B cell (primary cell): ENCODE results near the gene TPCN2. TPM values are rescaled to one million over a fixed set of nuclear protein-coding genes. Genes with fewer than 3 reads are reported as not detected.

Experiments used
- ATAC-seq: fragments of 200-7000 bp; cut with Tn5 transposase; one replicate; pipeline ENCODE4 v1.10.0; 2021; ENCODE audit warnings: low read depth, mild to moderate bottlenecking, moderate number of reproducible peaks, moderate library complexity
- CTCF ChIA-PET: fragments of 350-600 bp; sonication (Branson Sonifier 250); formaldehyde crosslinking; loops from one replicate; lab custom pipeline; 2021; ENCODE audit warnings: antibody characterized with exemption, inconsistent platforms; lab: Charles Lee
- POLR2A ChIA-PET: fragments of 350-600 bp; sonication (Branson Sonifier 250); formaldehyde crosslinking; loops from one replicate; lab custom pipeline; 2021; ENCODE audit warnings: antibody characterized with exemption; lab: Charles Lee
- DNase-seq: peaks from one replicate; pipeline ENCODE4 v3.0.0; 2013
- H2AFZ ChIP-seq: 2 replicates; pipeline ENCODE4 v1.6.1; 2012; ENCODE audit warnings: mild to moderate bottlenecking, low read depth, low read length; ENCODE audit not compliant: insufficient read depth, poor library complexity, severe bottlenecking
- H3K27ac ChIP-seq, 2 donors: 1 replicate in 1 of 2; 2 replicates in 1 of 2; pipeline ENCODE4 v1.5.1; 2012 to 2013; ENCODE audit warnings: low read length in 2 of 2, mild to moderate bottlenecking in 2 of 2, moderate library complexity in 1 of 2
- H3K27me3 ChIP-seq, 4 experiments: fragments of 200-600 bp in 1 of 4; sonication (generic) in 1 of 4; replicated peaks in 1 of 4; 1 replicate in 2 of 4; 2 replicates in 2 of 4; pipeline versions ENCODE4 v1.6.1 to v1.7.0; 2013 to 2016; ENCODE audit warnings: low read length in 3 of 4, mild to moderate bottlenecking in 2 of 4, mixed read lengths in 1 of 4, moderate library complexity in 1 of 4; ENCODE audit not compliant: insufficient read depth in 4 of 4, control insufficient read depth in 3 of 4; ENCODE audit errors: control extremely low read depth in 1 of 4
- H3K36me3 ChIP-seq, 2 experiments: replicated peaks in 1 of 2; 1 replicate in 1 of 2; 2 replicates in 1 of 2; pipeline versions ENCODE4 v1.6.1 to v1.7.1; 2013; ENCODE audit warnings: low read length in 1 of 2; ENCODE audit not compliant: insufficient read depth in 2 of 2, control insufficient read depth in 1 of 2; ENCODE audit errors: control extremely low read depth in 1 of 2, extremely low read depth in 1 of 2
- H3K4me1 ChIP-seq, 2 donors: fragments of 200-600 bp in 1 of 2; sonication (generic) in 1 of 2; 1 replicate in 1 of 2; 2 replicates in 1 of 2; pipeline versions ENCODE4 v1.5.1 to v1.6.1; 2013 to 2017; ENCODE audit warnings: low read length in 2 of 2; ENCODE audit not compliant: control insufficient read depth in 2 of 2, insufficient read depth in 2 of 2
- H3K4me2 ChIP-seq: replicated peaks from 2 replicates; pipeline ENCODE3; 2012; ENCODE audit warnings: mild to moderate bottlenecking, low read depth, low read length; ENCODE audit not compliant: poor library complexity, severe bottlenecking
- H3K4me3 ChIP-seq, 5 experiments: fragments of 200-600 bp in 1 of 5; sonication (generic) in 1 of 5; 1 replicate in 3 of 5; 2 replicates in 2 of 5; pipeline versions ENCODE4 v1.5.1 to v1.7.0; 2011 to 2016; ENCODE audit warnings: low read length in 4 of 5, mild to moderate bottlenecking in 4 of 5, low read depth in 2 of 5, control low read depth in 1 of 5, moderate library complexity in 1 of 5; ENCODE audit not compliant: insufficient read depth in 1 of 5; ENCODE audit errors: control extremely low read depth in 1 of 5, extremely low read depth in 1 of 5
- H3K79me2 ChIP-seq: fragments of 200-600 bp; sonication (generic); one replicate; pipeline ENCODE4 v1.6.0; 2016; ENCODE audit warnings: low read length; ENCODE audit not compliant: control insufficient read depth, insufficient read depth
- H3K9ac ChIP-seq: fragments of 200-600 bp; sonication (generic); 2 replicates; pipeline ENCODE4 v1.6.1; 2017; ENCODE audit warnings: mild to moderate bottlenecking, low read length, moderate library complexity
- H3K9me3 ChIP-seq, 3 donors: one replicate each; pipeline versions ENCODE4 v1.6.1 to v1.7.1; 2013; ENCODE audit warnings: low read length in 2 of 3; ENCODE audit not compliant: control insufficient read depth in 2 of 3, insufficient read depth in 1 of 3; ENCODE audit errors: control extremely low read depth in 1 of 3
- H4K20me1 ChIP-seq: 2 replicates; pipeline ENCODE4 v1.6.0; 2012; ENCODE audit warnings: mild to moderate bottlenecking, low read length; ENCODE audit not compliant: insufficient read depth, control insufficient read depth, poor library complexity, severe bottlenecking
- H3K27ac Mint-ChIP-seq: one replicate; pipeline ENCODE4 v1.8.0; 2021; ENCODE audit warnings: mixed read lengths
- H3K27me3 Mint-ChIP-seq: one replicate; pipeline ENCODE4 v1.8.0; 2021; ENCODE audit warnings: mixed read lengths
- H3K4me1 Mint-ChIP-seq: one replicate; pipeline ENCODE4 v1.8.0; 2021; ENCODE audit warnings: mixed read lengths
- H3K4me3 Mint-ChIP-seq: one replicate; pipeline ENCODE4 v1.8.0; 2021; ENCODE audit warnings: mixed read lengths
- H3K9me3 Mint-ChIP-seq: one replicate; pipeline ENCODE4 v1.8.0; 2022; ENCODE audit warnings: mixed read lengths; ENCODE audit not compliant: insufficient read depth
- CTCF ChIP-seq: fragments of 200-600 bp; IDR thresholded peaks from one replicate; pipeline ENCODE4 v1.8.0; 2022; ENCODE audit warnings: antibody characterized with exemption, mild to moderate bottlenecking
- EZH2 ChIP-seq: IDR thresholded peaks from 2 replicates; pipeline ENCODE4 v1.6.1; 2012; ENCODE audit warnings: borderline replicate concordance, low read depth, mild to moderate bottlenecking, moderate library complexity, low read length; ENCODE audit not compliant: insufficient read depth, poor library complexity, severe bottlenecking
- WGBS: methylation state at CpG from one replicate; pipeline ENCODE4 v1.1.5; 2013; ENCODE audit warnings: missing lambda C conversion rate; ENCODE audit not compliant: insufficient coverage; 5-methylcytosine and 5-hydroxymethylcytosine counted together
- intact Hi-C: fragments of 100-400 bp; cut with micrococcal nuclease; formaldehyde crosslinking; loops from one replicate; pipeline ENCODE4 v1.10.0; 2022
- polyA plus RNA-seq: library from polyadenylated mRNA; depleted of rRNA; stranded (reverse); fragments of >200 nt; gene quantifications from 2 replicates; pipeline ENCODE4 v1.2.3, GENCODE V29; 2012
- total RNA-seq, 2 donors: library from RNA; stranded (reverse); fragments of 120-200 nt in 1 of 2; gene quantifications; 1 replicate in 1 of 2; 2 replicates in 1 of 2; pipeline versions ENCODE4 v1.2.3 to v1.2.4, GENCODE V29; 2013 to 2022

TPCN2 gene
- total and polyA plus RNA-seq, 2 donors (not counting 1 experiment from before 2014, with no cell fraction given), result 16.8 to 71.4 TPM

- WGBS, result 90% methylated on average over 20 of the region's 23 CpGs
- intact Hi-C loops, result no loop called here
- CTCF ChIA-PET, result no interaction called here
These were observed 10.0 kb downstream of the TPCN2 start for GRCh38 chr11:69058511-69059270.

More at GRCh38 chr11:69058511-69059270, 10.0 kb downstream of the TPCN2 start:
- Histone ChIP-seq H4K20me1 (peaks cover 69% of the 10 kb centered on the region), H3K27ac (no peak overlapping the region), H3K4me1 (peaks cover 24 to 35% of the 10 kb centered on the region in 2 donors), H3K9ac (no peak overlapping the region), H3K27me3 (no peaks in the 10 kb centered on the region), H3K79me2 (peaks cover 59% of the 10 kb centered on the region), H3K9me3 (no peaks in the 10 kb centered on the region), H3K36me3 (peaks cover 2 to 40% of the 10 kb centered on the region in 2 experiments), H3K4me2 (no peak overlapping the region), H3K4me3 (no peak overlapping the region), H2AFZ (no peak overlapping the region)
- ATAC-seq (no peak), DNase-seq (no peak)
- H3K9me3 Mint-ChIP-seq, result no peaks in the 10 kb centered on the region
- H3K4me1 Mint-ChIP-seq, result peaks cover 26% of the 10 kb centered on the region
- H3K27me3 Mint-ChIP-seq, result no peaks in the 10 kb centered on the region
- no peak overlapping the region for H3K4me3 Mint-ChIP-seq
- POLR2A ChIA-PET, result no interaction called here
- no peak for TF ChIP-seq CTCF
- no peak for TF ChIP-seq EZH2
- no peak overlapping the region for H3K27ac Mint-ChIP-seq
